ENCODE results near the gene PPARD. TPM values are rescaled to one million over a fixed set of nuclear protein-coding genes. Genes with fewer than 3 reads are reported as not detected.
"Not testable (repeated sequence)": the region's sequence is repeated elsewhere in the genome, so short reads cannot be mapped to it uniquely, and the experiment has no call there.

Gene PPARD
- total RNA-seq, 1 donor: 1.3 TPM

- DNase-seq (ENCODE audit: low read depth in 2 of 3, low spot score in 2 of 3): no peak
These were observed 33.9 kb downstream of the PPARD start for GRCh38 chr6:35376281-35376680.

- no peak for DNase-seq (ENCODE audit: low read depth in 2 of 3, low spot score in 2 of 3)
These were observed 34.6 kb downstream of the PPARD start for GRCh38 chr6:35377002-35377401.

- no peak for DNase-seq (ENCODE audit: low read depth in 2 of 3, low spot score in 2 of 3)
These were observed 35.9 kb downstream of the PPARD start for GRCh38 chr6:35378261-35378660.

GRCh38 chr6:35381132-35381531, 38.8 kb downstream of the PPARD start:
- DNase-seq (ENCODE audit: low read depth in 2 of 3, low spot score in 2 of 3): no peak

- DNase-seq (ENCODE audit: low read depth in 2 of 3, low spot score in 2 of 3): no peak
These were observed 39.7 kb downstream of the PPARD start for GRCh38 chr6:35382015-35382414.

GRCh38 chr6:35385457-35386202, 43.3 kb downstream of the PPARD start:
- DNase-seq (ENCODE audit: low read depth in 2 of 3, low spot score in 2 of 3): no peak

- DNase-seq (ENCODE audit: low read depth in 2 of 3, low spot score in 2 of 3): no peak
These were observed 44.6 kb downstream of the PPARD start for GRCh38 chr6:35386989-35387388.

- DNase-seq (ENCODE audit: low read depth in 2 of 3, low spot score in 2 of 3): no peak
These were observed 45.7 kb downstream of the PPARD start for GRCh38 chr6:35388030-35388429.

GRCh38 chr6:35388772-35389352, 46.5 kb downstream of the PPARD start:
- DNase-seq (ENCODE audit: low read depth in 2 of 3, low spot score in 2 of 3): no peak

GRCh38 chr6:35389386-35389785, 47.0 kb downstream of the PPARD start:
- not testable (repeated sequence) for DNase-seq (ENCODE audit: low read depth in 2 of 3, low spot score in 2 of 3)

- DNase-seq (ENCODE audit: low read depth in 2 of 3, low spot score in 2 of 3): no peak
These were observed 49.0 kb downstream of the PPARD start for GRCh38 chr6:35391240-35391968.

- DNase-seq (ENCODE audit: low read depth in 2 of 3, low spot score in 2 of 3): no peak
These were observed 49.8 kb downstream of the PPARD start for GRCh38 chr6:35392111-35392702.

GRCh38 chr6:35392773-35393672, 50.7 kb downstream of the PPARD start:
- no peak for DNase-seq (ENCODE audit: low read depth in 2 of 3, low spot score in 2 of 3)

GRCh38 chr6:35396991-35397390, 54.6 kb downstream of the PPARD start:
- DNase-seq (ENCODE audit: low read depth in 2 of 3, low spot score in 2 of 3): no peak

- DNase-seq (ENCODE audit: low read depth in 2 of 3, low spot score in 2 of 3): no peak
These were observed 55.6 kb downstream of the PPARD start for GRCh38 chr6:35397806-35398418.

- no peak for DNase-seq (ENCODE audit: low read depth in 2 of 3, low spot score in 2 of 3)
These were observed 56.2 kb downstream of the PPARD start for GRCh38 chr6:35398526-35398925.

- DNase-seq (ENCODE audit: low read depth in 2 of 3, low spot score in 2 of 3): no peak
These were observed 57.8 kb downstream of the PPARD start for GRCh38 chr6:35400111-35400510.

- DNase-seq (ENCODE audit: low read depth in 2 of 3, low spot score in 2 of 3): no peak
These were observed 58.5 kb downstream of the PPARD start for GRCh38 chr6:35400901-35401311.

- DNase-seq (ENCODE audit: low read depth in 2 of 3, low spot score in 2 of 3): no peak
These were observed 59.2 kb downstream of the PPARD start for GRCh38 chr6:35401514-35401913.

All from hematopoietic multipotent progenitor cell (in vitro differentiated cells).